Endothelial cell of umbilical vein (primary cell): ENCODE results near the gene PSAT1. TPM values are rescaled to one million over a fixed set of nuclear protein-coding genes. Genes with fewer than 3 reads are reported as not detected.

Source experiments
- BruUV-seq: library from RNA; stranded (reverse); fragments of 400-500 nt; replicated peaks from 2 replicates; lab custom pipeline; 2021; lab: Mats Ljungman, UMichigan
- CTCF ChIA-PET: fragments of 300-600, 350-600 bp; sonication (Branson Sonifier 250); formaldehyde crosslinking; loops from one replicate; lab custom pipeline; 2021; ENCODE audit warnings: antibody characterized with exemption, inconsistent platforms; lab: Charles Lee
- POLR2A ChIA-PET: fragments of 300-600, 350-600 bp; sonication (Branson Sonifier 250); formaldehyde crosslinking; loops from one replicate; lab custom pipeline; 2021; ENCODE audit warnings: antibody characterized with exemption, inconsistent platforms; lab: Charles Lee
- DNase-seq: peaks from one replicate; pipeline ENCODE4 v3.0.0-alpha.2; 2011; ENCODE audit warnings: low read depth, low spot score
- FAIRE-seq: peaks from 2 replicates; lab custom pipeline; 2011; peaks lifted over from hg19 to GRCh38; lab: Jason Lieb, UNC
- H2AFZ ChIP-seq: 2 replicates; pipeline ENCODE4 v1.6.0; 2012; ENCODE audit warnings: low read depth, low read length, control low read depth, inconsistent platforms
- H3K27ac ChIP-seq: 2 replicates; pipeline ENCODE4 v1.5.1; 2011; ENCODE audit warnings: low read depth, mild to moderate bottlenecking, control low read depth, low read length, moderate library complexity; ENCODE audit not compliant: insufficient read depth
- H3K27me3 ChIP-seq, 2 experiments: 2 replicates each; pipeline versions ENCODE4 v1.6.0 to v1.6.1; 2011; ENCODE audit warnings: low read length in 2 of 2, mixed read lengths in 1 of 2; ENCODE audit not compliant: control insufficient read depth in 2 of 2, insufficient read depth in 2 of 2
- H3K36me3 ChIP-seq, 2 experiments: 2 replicates in 1 of 2; 3 replicates in 1 of 2; pipeline ENCODE4 v1.5.1; 2011; ENCODE audit warnings: low read length in 2 of 2, mild to moderate bottlenecking in 1 of 2, moderate library complexity in 1 of 2; ENCODE audit not compliant: control insufficient read depth in 2 of 2, insufficient read depth in 2 of 2; ENCODE audit errors: extremely low read depth in 1 of 2
- H3K4me1 ChIP-seq: 3 replicates; pipeline ENCODE4 v1.5.1; 2011; ENCODE audit warnings: mild to moderate bottlenecking, low read length; ENCODE audit not compliant: control insufficient read depth, insufficient read depth; ENCODE audit errors: extremely low read depth
- H3K4me2 ChIP-seq: 2 replicates; pipeline ENCODE4 v1.6.1; 2011; ENCODE audit warnings: low read length, control low read depth, mixed read lengths; ENCODE audit not compliant: insufficient read depth
- H3K4me3 ChIP-seq, 3 experiments: fragments of 200-600 bp in 1 of 3; sonication (generic), shearing (Covaris generic) in 1 of 3; replicated peaks in 1 of 3; 2 replicates each; pipeline ENCODE4 v1.5.1; 2011 to 2016; ENCODE audit warnings: control low read depth in 3 of 3, low read length in 3 of 3, mild to moderate bottlenecking in 2 of 3, inconsistent platforms in 1 of 3, low read depth in 1 of 3, moderate library complexity in 1 of 3; ENCODE audit not compliant: insufficient read depth in 1 of 3
- H3K79me2 ChIP-seq: 2 replicates; pipeline ENCODE4 v1.6.0; 2012; ENCODE audit warnings: low read length, inconsistent platforms; ENCODE audit not compliant: control insufficient read depth, insufficient read depth
- H3K9ac ChIP-seq: replicated peaks from 2 replicates; pipeline ENCODE3; 2011; ENCODE audit warnings: low read length, control low read depth; ENCODE audit not compliant: insufficient read depth; ENCODE audit errors: extremely low read depth
- H3K9me1 ChIP-seq: replicated peaks from 3 replicates; pipeline ENCODE4 v1.6.0; 2011; ENCODE audit warnings: mild to moderate bottlenecking, low read length; ENCODE audit not compliant: control insufficient read depth, insufficient read depth; ENCODE audit errors: extremely low read depth
- H3K9me3 ChIP-seq: replicated peaks from 2 replicates; pipeline ENCODE4 v1.5.1; 2012; ENCODE audit warnings: low read length, inconsistent platforms; ENCODE audit not compliant: control insufficient read depth, insufficient read depth
- H4K20me1 ChIP-seq: replicated peaks from 2 replicates; pipeline ENCODE3; 2011; ENCODE audit warnings: mild to moderate bottlenecking, low read length; ENCODE audit not compliant: control insufficient read depth, insufficient read depth; ENCODE audit errors: extremely low read depth
- CTCF ChIP-seq, 2 donors: IDR thresholded peaks; 1 replicate in 1 of 2; 2 replicates in 1 of 2; pipeline ENCODE4 v1.5.1; 2011; ENCODE audit warnings: low read length in 2 of 2, mild to moderate bottlenecking in 2 of 2, moderate library complexity in 2 of 2, control low read depth in 1 of 2, inconsistent platforms in 1 of 2, low read depth in 1 of 2; ENCODE audit not compliant: insufficient read depth in 1 of 2; ENCODE audit errors: extremely low read depth in 1 of 2
- EZH2 ChIP-seq: IDR thresholded peaks from 2 replicates; pipeline ENCODE4 v1.6.1; 2012; ENCODE audit warnings: borderline replicate concordance, low read depth, mild to moderate bottlenecking, moderate library complexity, low read length, inconsistent platforms; ENCODE audit not compliant: severe bottlenecking
- GATA2 ChIP-seq: IDR thresholded peaks from 2 replicates; pipeline ENCODE4 v1.7.0; 2011; ENCODE audit warnings: low read depth, mild to moderate bottlenecking, moderate library complexity, mixed read lengths, low read length; ENCODE audit not compliant: insufficient read length, insufficient read depth
- JUN ChIP-seq: IDR thresholded peaks from 2 replicates; pipeline ENCODE4 v1.6.1; 2011; ENCODE audit warnings: borderline replicate concordance, low read depth; ENCODE audit not compliant: insufficient read length, insufficient read depth
- MAX ChIP-seq: IDR thresholded peaks from 2 replicates; pipeline ENCODE4 v1.6.1; 2011; ENCODE audit not compliant: insufficient read depth, insufficient read length
- MYC ChIP-seq: IDR thresholded peaks from one replicate; pipeline ENCODE4 v1.6.1; 2011; ENCODE audit warnings: mild to moderate bottlenecking, low read depth, low read length
- POLR2AphosphoS5 ChIP-seq: IDR thresholded peaks from 2 replicates; pipeline ENCODE4 v1.6.1; 2012; ENCODE audit warnings: low read depth, mild to moderate bottlenecking, control low read depth, low read length, moderate library complexity; ENCODE audit not compliant: insufficient read depth
- dilution Hi-C: fragments of 300-500 bp; cut with MboI; formaldehyde crosslinking; loops from one replicate; pipeline ENCODE4 v1.15.0; 2019; ENCODE audit warnings: low sequenced_read_pairs; ENCODE audit not compliant: extremely low pct_ligation_motif_present
- intact Hi-C: fragments of 100-400 bp; cut with micrococcal nuclease; formaldehyde crosslinking; loops from one replicate; pipeline ENCODE4 v1.10.0; 2022
- polyA plus RNA-seq, 4 experiments: library from polyadenylated mRNA; depleted of rRNA in 3 of 4; stranded (reverse) in 3 of 4; unstranded in 1 of 4; fragments of >200 nt; gene quantifications; 2 replicates each; pipeline versions ENCODE4 v1.2.1 to v1.2.3, GENCODE V29; 2011 to 2012; ENCODE audit warnings: missing spikeins in 1 of 4
- total RNA-seq: library from RNA; stranded (reverse); gene quantifications from 2 replicates; pipeline ENCODE4 v1.2.3, GENCODE V29; 2021

PSAT1 gene
- total and polyA plus RNA-seq, 2 donors (not counting 3 experiments of a cell fraction or from before 2014, with no cell fraction given): 19.1 to 47.3 TPM

GRCh38 chr9:78248635-78249034 is 48.3 kb upstream of the PSAT1 start:
- Histone ChIP-seq H3K27ac (no peak overlapping the region), H3K4me1 (no peaks in the 10 kb centered on the region), H3K9ac (no peak overlapping the region), H3K4me2 (no peak overlapping the region), H3K36me3 (no peaks in the 10 kb centered on the region), H4K20me1 (no peaks in the 10 kb centered on the region), H3K79me2 (no peaks in the 10 kb centered on the region), H3K9me1 (no peaks in the 10 kb centered on the region), H2AFZ (no peak overlapping the region), H3K27me3 (no peaks in the 10 kb centered on the region), H3K4me3 (no peak overlapping the region), H3K9me3 (no peaks in the 10 kb centered on the region)
- no TSS peak for BruUV-seq
- intact Hi-C loops (no loop called here), dilution Hi-C loops (no loop called here)
- POLR2A ChIA-PET: no interaction called here
- TF ChIP-seq POLR2AphosphoS5 (no peak), GATA2 (no peak), JUN (no peak), EZH2 (no peak)
- no peak for FAIRE-seq
- no peak for DNase-seq
- CTCF ChIA-PET: interaction anchor here (0.7 to 1.4 kb wide), 3 partner anchors 10 to 121 kb away, joined by 3 to 4 read pairs (median 4); no protein-coding TSS in a partner anchor

- intact Hi-C loops: no loop called here
- CTCF ChIA-PET: no interaction called here
- H3K9me1 ChIP-seq: no peaks in the 10 kb centered on the region
Measured at GRCh38 chr9:78249542-78249941, 47.4 kb upstream of the PSAT1 start.

More at GRCh38 chr9:78249542-78249941, 47.4 kb upstream of the PSAT1 start:
- no TSS peak for BruUV-seq
- DNase-seq: no peak
- Histone ChIP-seq H3K36me3 (no peaks in the 10 kb centered on the region), H3K4me1 (no peaks in the 10 kb centered on the region), H3K4me3 (no peak overlapping the region), H3K27me3 (no peaks in the 10 kb centered on the region), H2AFZ (no peak overlapping the region), H4K20me1 (no peaks in the 10 kb centered on the region), H3K27ac (no peak overlapping the region), H3K4me2 (no peak overlapping the region), H3K9me3 (no peaks in the 10 kb centered on the region), H3K79me2 (no peaks in the 10 kb centered on the region), H3K9ac (no peak overlapping the region)
- POLR2A ChIA-PET: no interaction called here
- TF ChIP-seq MYC (no peak), MAX (no peak), CTCF (IDR thresholded peaks at IDR 0.05; ENCODE audit: extremely low read depth in 1 of 2, insufficient read depth in 1 of 2, low read depth in 1 of 2, low read length in 2 of 2) (no peak)
- no peak for FAIRE-seq
- dilution Hi-C loops: no loop called here
